Upper lobe of left lung (tissue), 6 donors: ENCODE measurements around the gene APLNR. TPM values are rescaled to one million over a fixed set of nuclear protein-coding genes. Genes with fewer than 3 reads are reported as not detected.

Experiments used
- ATAC-seq, 2 donors: fragments of 200-7000 bp; cut with Tn5 transposase; one replicate each; pipeline ENCODE4 v1.9.1; 2022; ENCODE audit warnings: mild to moderate bottlenecking in 2 of 2, moderate library complexity in 2 of 2; ENCODE audit not compliant: low FRiP score in 2 of 2
- DNase-seq, 2 donors: peaks; one replicate each; pipeline ENCODE4 v3.0.0-alpha.2; 2019 to 2020
- H3K27ac ChIP-seq, 4 donors: fragments of 200-600 bp; sonication (generic); one replicate each; pipeline ENCODE4 v1.5.1; 2016 to 2019
- H3K27me3 ChIP-seq, 4 donors: fragments of 200-600 bp; sonication (generic); one replicate each; pipeline ENCODE4 v1.5.1; 2017 to 2019
- H3K36me3 ChIP-seq, 4 donors: fragments of 200-600 bp; sonication (generic); one replicate each; pipeline ENCODE4 v1.5.1; 2016 to 2019
- H3K4me1 ChIP-seq, 4 donors: fragments of 200-600 bp; sonication (generic); one replicate each; pipeline ENCODE4 v1.5.1; 2018 to 2019
- H3K4me3 ChIP-seq, 4 donors: fragments of 200-600 bp; sonication (generic); one replicate each; pipeline ENCODE4 v1.5.1; 2017 to 2019; ENCODE audit warnings: mild to moderate bottlenecking in 2 of 4, moderate library complexity in 1 of 4
- H3K9me3 ChIP-seq, 4 donors: fragments of 200-600 bp; sonication (generic); one replicate each; pipeline ENCODE4 v1.5.1; 2018 to 2019
- EP300 ChIP-seq, 4 donors: sonication (generic); formaldehyde crosslinking; IDR thresholded peaks; one replicate each; pipeline ENCODE4 v1.5.1; 2017; ENCODE audit warnings: antibody characterized with exemption in 4 of 4, control low read depth in 2 of 4
- POLR2A ChIP-seq, 4 donors: fragments of 450-650 bp; IDR thresholded peaks; one replicate each; pipeline ENCODE4 v1.5.1; 2016 to 2017; ENCODE audit warnings: antibody characterized with exemption in 4 of 4, mild to moderate bottlenecking in 2 of 4
- POLR2AphosphoS5 ChIP-seq, 2 donors: sonication (generic); formaldehyde crosslinking; IDR thresholded peaks; one replicate each; pipeline ENCODE4 v1.5.1; 2017; ENCODE audit warnings: antibody characterized with exemption in 2 of 2
- WGBS, 2 donors: methylation state at CpG; one replicate each; pipeline ENCODE4 v1.1.5; 2017 to 2018; 5-methylcytosine and 5-hydroxymethylcytosine counted together
- total RNA-seq, 6 donors: library from RNA; depleted of rRNA in 4 of 6; stranded (reverse); fragments of >200 nt in 4 of 6; gene quantifications; one replicate each; pipeline versions ENCODE4 v1.1.0 to v1.2.1, GENCODE V29; 2016 to 2021
- TF ChIP-seq, protein P1 (sequence below), 6 experiments: fragments of 450-650 bp in 4 of 6; fragments of 200-600 bp in 2 of 6; sonication (generic) in 2 of 6; IDR thresholded peaks; one replicate each; pipeline ENCODE4 v1.5.1; 2016 to 2019; ENCODE audit warnings: antibody characterized with exemption in 6 of 6
- donor health status: DM: no; HTN: no; CAD: no; lungs with moderate emphysema.
- donor health status: DM: no; HTN: yes; CAD: no; lungs with severe emphysema.

APLNR gene
- total RNA-seq, 6 donors from 2014 or later, result 1.1 to 5.7 (median 1.9) TPM; not detected in 1

DNA sequence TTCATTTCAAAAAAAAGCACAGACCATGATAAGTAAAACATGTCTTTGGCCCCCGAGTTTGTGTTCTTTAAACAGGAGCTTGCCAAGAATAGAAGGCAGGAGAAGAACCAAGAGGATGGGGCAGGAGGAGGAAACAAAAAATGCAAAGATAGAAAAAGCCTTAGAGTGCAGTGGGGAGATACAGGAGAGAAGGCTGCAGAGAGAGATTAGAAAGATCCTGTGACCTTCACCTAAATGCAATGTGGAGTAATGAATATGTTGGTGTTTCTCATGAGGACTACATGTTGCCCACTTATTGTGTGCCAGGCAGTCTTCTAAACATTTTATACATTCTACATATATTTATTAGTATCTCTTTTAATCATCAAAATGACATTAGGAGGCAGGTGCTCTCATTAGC lies 2.3 kb upstream of the APLNR start:
- Histone ChIP-seq H3K4me1 (peaks cover 0 to 14% (median 6%) of the 10 kb centered on the region in 4 donors), H3K9me3 (no peaks in the 10 kb centered on the region), H3K36me3 (no peaks in the 10 kb centered on the region), H3K27me3 (no peaks in the 10 kb centered on the region), H3K27ac (no peak overlapping the region), H3K4me3 (no peak overlapping the region)
- TF ChIP-seq, protein P1, sequence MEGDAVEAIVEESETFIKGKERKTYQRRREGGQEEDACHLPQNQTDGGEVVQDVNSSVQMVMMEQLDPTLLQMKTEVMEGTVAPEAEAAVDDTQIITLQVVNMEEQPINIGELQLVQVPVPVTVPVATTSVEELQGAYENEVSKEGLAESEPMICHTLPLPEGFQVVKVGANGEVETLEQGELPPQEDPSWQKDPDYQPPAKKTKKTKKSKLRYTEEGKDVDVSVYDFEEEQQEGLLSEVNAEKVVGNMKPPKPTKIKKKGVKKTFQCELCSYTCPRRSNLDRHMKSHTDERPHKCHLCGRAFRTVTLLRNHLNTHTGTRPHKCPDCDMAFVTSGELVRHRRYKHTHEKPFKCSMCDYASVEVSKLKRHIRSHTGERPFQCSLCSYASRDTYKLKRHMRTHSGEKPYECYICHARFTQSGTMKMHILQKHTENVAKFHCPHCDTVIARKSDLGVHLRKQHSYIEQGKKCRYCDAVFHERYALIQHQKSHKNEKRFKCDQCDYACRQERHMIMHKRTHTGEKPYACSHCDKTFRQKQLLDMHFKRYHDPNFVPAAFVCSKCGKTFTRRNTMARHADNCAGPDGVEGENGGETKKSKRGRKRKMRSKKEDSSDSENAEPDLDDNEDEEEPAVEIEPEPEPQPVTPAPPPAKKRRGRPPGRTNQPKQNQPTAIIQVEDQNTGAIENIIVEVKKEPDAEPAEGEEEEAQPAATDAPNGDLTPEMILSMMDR (IDR thresholded peaks at IDR 0.05), result no peak
- no peak for TF ChIP-seq POLR2A (IDR thresholded peaks at IDR 0.05)
- no peak for TF ChIP-seq POLR2AphosphoS5 (IDR thresholded peaks at IDR 0.05)
- TF ChIP-seq EP300 (IDR thresholded peaks at IDR 0.05), result no peak
- no peak for DNase-seq
- ATAC-seq, result no peak
- WGBS, 2 donors, result 67 to 77% methylated on average over 1 of the region's 1 CpG

GRCh38 chr11:57235761-57236703 lies 1.0 kb downstream of the APLNR start:
- Histone ChIP-seq H3K4me1 (peaks cover 0 to 17% (median 4%) of the 10 kb centered on the region in 4 donors), H3K9me3 (no peaks in the 10 kb centered on the region), H3K4me3 (peak overlapping the region in 2 of 4 donors; percentile 10 to 36), H3K36me3 (no peaks in the 10 kb centered on the region), H3K27ac (peak overlapping the region in 2 of 4 donors; percentile 24 to 62), H3K27me3 (no peaks in the 10 kb centered on the region)
- 73 to 83% methylated on average over 26 to 39 of the region's 39 CpGs for WGBS, 2 donors
- TF ChIP-seq, protein P1 (IDR thresholded peaks at IDR 0.05), result no peak
- TF ChIP-seq POLR2A (IDR thresholded peaks at IDR 0.05), result no peak
- no peak for TF ChIP-seq EP300 (IDR thresholded peaks at IDR 0.05)
- TF ChIP-seq POLR2AphosphoS5 (IDR thresholded peaks at IDR 0.05), result no peak
- DNase-seq, result peak in 1 of 2 donors; percentile 62
- ATAC-seq, result no peak

GRCh38 chr11:57233702-57234101 lies 3.3 kb downstream of the APLNR start:
- H3K27ac ChIP-seq, result no peak overlapping the region
- ATAC-seq, result no peak
- no peak for DNase-seq
- H3K4me3 ChIP-seq, result no peak overlapping the region
- H3K36me3 ChIP-seq, result no peaks in the 10 kb centered on the region
- H3K27me3 ChIP-seq, result no peaks in the 10 kb centered on the region
- H3K9me3 ChIP-seq, result no peaks in the 10 kb centered on the region
- peaks cover 0 to 17% (median 4%) of the 10 kb centered on the region in 4 donors for H3K4me1 ChIP-seq
- TF ChIP-seq, protein P1 (IDR thresholded peaks at IDR 0.05), result no peak
- TF ChIP-seq EP300 (IDR thresholded peaks at IDR 0.05) (no peak), POLR2AphosphoS5 (IDR thresholded peaks at IDR 0.05) (no peak), POLR2A (IDR thresholded peaks at IDR 0.05) (no peak)
- 50 to 53% methylated on average over 5 of the region's 5 CpGs for WGBS, 2 donors

DNA sequence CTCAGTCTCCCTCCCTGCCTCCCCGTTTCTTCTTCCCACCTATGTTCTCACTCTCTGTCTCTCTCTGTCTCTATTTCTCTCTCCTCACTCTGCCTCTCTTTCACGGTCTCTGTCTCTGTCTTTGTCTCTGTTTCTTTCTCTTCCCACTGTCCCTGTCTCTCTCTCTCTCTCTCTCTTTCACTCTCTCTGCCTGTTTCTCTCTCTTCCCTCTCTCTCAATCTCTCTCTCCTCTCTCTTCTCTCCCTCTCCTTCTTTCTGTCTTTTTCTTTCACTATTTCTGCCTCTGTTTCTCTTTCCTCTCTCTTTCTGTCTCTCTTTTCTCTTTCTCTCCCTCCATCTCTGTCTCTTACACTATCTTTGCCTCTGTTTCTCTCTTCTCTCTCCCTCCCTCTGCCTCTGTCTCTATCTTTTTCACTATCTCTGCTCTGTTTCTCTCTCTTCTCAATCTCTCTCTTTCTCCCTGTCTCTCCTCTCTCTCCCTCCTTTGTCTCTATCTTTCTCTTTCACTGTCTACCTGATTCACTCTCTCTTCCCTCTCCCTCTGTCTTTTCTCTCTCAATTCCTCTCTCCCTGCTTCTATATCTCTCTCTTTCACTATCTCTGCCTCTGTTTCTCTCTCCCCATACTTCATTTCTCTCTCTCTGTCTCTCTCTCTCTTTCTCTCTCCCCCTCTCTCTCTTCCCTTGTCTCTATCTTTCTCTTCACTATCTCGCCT lies 5.4 kb downstream of the APLNR start:
- no peaks in the 10 kb centered on the region for H3K27me3 ChIP-seq
- H3K4me3 ChIP-seq, result no peak overlapping the region
- peaks cover 0 to 8% (median 1%) of the 10 kb centered on the region in 4 donors for H3K4me1 ChIP-seq
- H3K27ac ChIP-seq, result no peak overlapping the region
- TF ChIP-seq POLR2A (IDR thresholded peaks at IDR 0.05), result no peak
- TF ChIP-seq POLR2AphosphoS5 (IDR thresholded peaks at IDR 0.05), result no peak
- no peak for TF ChIP-seq EP300 (IDR thresholded peaks at IDR 0.05)
- TF ChIP-seq, protein P1 (IDR thresholded peaks at IDR 0.05), result no peak
- H3K9me3 ChIP-seq, result no peaks in the 10 kb centered on the region
- H3K36me3 ChIP-seq, result no peaks in the 10 kb centered on the region
- DNase-seq, result no peak
- ATAC-seq, result no peak
- 61 to 67% methylated on average over 3 of the region's 3 CpGs for WGBS, 2 donors
